Lung (tissue), 12 donors: ENCODE data around the gene XYLT1. TPM values are rescaled to one million over a fixed set of nuclear protein-coding genes. Genes with fewer than 3 reads are reported as not detected.

Experiments
- ATAC-seq: fragments of 200-7000 bp; cut with Tn5 transposase; one replicate; pipeline ENCODE4 v1.9.1; 2020; ENCODE audit warnings: moderate number of reproducible peaks; ENCODE audit not compliant: insufficient read depth, low FRiP score
- DNase-seq, 3 donors: peaks; one replicate each; pipeline ENCODE4 v3.0.0-alpha.2; 2013 to 2017
- H3K27ac ChIP-seq, 2 donors: one replicate each; pipeline ENCODE4 v1.5.1; 2013; ENCODE audit warnings: mild to moderate bottlenecking in 2 of 2, moderate library complexity in 2 of 2, control low read depth in 1 of 2, inconsistent platforms in 1 of 2, low read depth in 1 of 2, low read length in 1 of 2
- H3K27me3 ChIP-seq, 3 donors: one replicate each; pipeline ENCODE4 v1.5.1; 2013; ENCODE audit warnings: low read length in 2 of 3; ENCODE audit not compliant: control insufficient read depth in 3 of 3, insufficient read depth in 3 of 3
- H3K36me3 ChIP-seq, 4 donors: one replicate each; pipeline ENCODE4 v1.5.1; 2013; ENCODE audit warnings: low read length in 4 of 4, mild to moderate bottlenecking in 1 of 4, moderate library complexity in 1 of 4; ENCODE audit not compliant: control insufficient read depth in 4 of 4, insufficient read depth in 4 of 4
- H3K4me1 ChIP-seq, 5 donors: one replicate each; pipeline ENCODE4 v1.5.1; 2013; ENCODE audit warnings: low read length in 5 of 5, mild to moderate bottlenecking in 2 of 5, moderate library complexity in 1 of 5; ENCODE audit not compliant: control insufficient read depth in 5 of 5, insufficient read depth in 5 of 5
- H3K4me3 ChIP-seq: one replicate; pipeline ENCODE4 v1.5.1; 2013; ENCODE audit warnings: mild to moderate bottlenecking, control low read depth, moderate library complexity
- H3K9ac ChIP-seq, 2 donors: one replicate each; pipeline ENCODE4 v1.5.1; 2013; ENCODE audit warnings: low read length in 2 of 2, control low read depth in 1 of 2; ENCODE audit not compliant: insufficient read depth in 1 of 2
- H3K9me3 ChIP-seq, 4 donors: one replicate each; pipeline ENCODE4 v1.5.1; 2013; ENCODE audit warnings: low read length in 3 of 4, mild to moderate bottlenecking in 1 of 4, moderate library complexity in 1 of 4; ENCODE audit not compliant: control insufficient read depth in 4 of 4, insufficient read depth in 3 of 4
- WGBS, 2 donors: extraction: QIAGEN DNeasy Blood & Tissue Kit; methylation state at CpG; one replicate each; pipeline ENCODE4 v1.1.7; 2013; 5-methylcytosine and 5-hydroxymethylcytosine counted together
- polyA plus RNA-seq, 2 donors: library from polyadenylated mRNA; stranded (reverse); fragments of 200-250 nt; gene quantifications; one replicate each; pipeline ENCODE4 v1.2.1, GENCODE V29; 2013
- total RNA-seq, 2 donors: library from RNA; depleted of rRNA in 1 of 2; stranded (reverse); fragments of >200 nt in 1 of 2; gene quantifications; one replicate each; pipeline ENCODE4 v1.2.1, GENCODE V29; 2014 to 2021
- TF ChIP-seq, protein P1 (sequence below): IDR thresholded peaks from 2 replicates; pipeline ENCODE4 v1.5.1; 2012; ENCODE audit warnings: mild to moderate bottlenecking; ENCODE audit errors: control extremely low read depth, extremely low read depth
- donor health status: control.
- donor health status: control.
- donor health status: Bipolar disorder and iron deficiency.
- donor health status: healthy.
- donor health status: DM: yes; HTN: yes; CAD: no.

The XYLT1 gene
- total and polyA plus RNA-seq, 4 donors = 1.4 to 11.5 (median 6.9) TPM

- Histone ChIP-seq H3K9me3 (no peaks in the 10 kb centered on the region), H3K4me1 (peaks cover 5 to 35% (median 19%) of the 10 kb centered on the region in 5 donors), H3K4me3 (no peak overlapping the region), H3K9ac (peak overlapping the region in 1 of 2 donors; percentile 46), H3K27ac (peak overlapping the region in 1 of 2 donors; percentile 55), H3K27me3 (no peaks in the 10 kb centered on the region), H3K36me3 (no peaks in the 10 kb centered on the region)
- TF ChIP-seq, protein P1, sequence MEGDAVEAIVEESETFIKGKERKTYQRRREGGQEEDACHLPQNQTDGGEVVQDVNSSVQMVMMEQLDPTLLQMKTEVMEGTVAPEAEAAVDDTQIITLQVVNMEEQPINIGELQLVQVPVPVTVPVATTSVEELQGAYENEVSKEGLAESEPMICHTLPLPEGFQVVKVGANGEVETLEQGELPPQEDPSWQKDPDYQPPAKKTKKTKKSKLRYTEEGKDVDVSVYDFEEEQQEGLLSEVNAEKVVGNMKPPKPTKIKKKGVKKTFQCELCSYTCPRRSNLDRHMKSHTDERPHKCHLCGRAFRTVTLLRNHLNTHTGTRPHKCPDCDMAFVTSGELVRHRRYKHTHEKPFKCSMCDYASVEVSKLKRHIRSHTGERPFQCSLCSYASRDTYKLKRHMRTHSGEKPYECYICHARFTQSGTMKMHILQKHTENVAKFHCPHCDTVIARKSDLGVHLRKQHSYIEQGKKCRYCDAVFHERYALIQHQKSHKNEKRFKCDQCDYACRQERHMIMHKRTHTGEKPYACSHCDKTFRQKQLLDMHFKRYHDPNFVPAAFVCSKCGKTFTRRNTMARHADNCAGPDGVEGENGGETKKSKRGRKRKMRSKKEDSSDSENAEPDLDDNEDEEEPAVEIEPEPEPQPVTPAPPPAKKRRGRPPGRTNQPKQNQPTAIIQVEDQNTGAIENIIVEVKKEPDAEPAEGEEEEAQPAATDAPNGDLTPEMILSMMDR = no peak
- DNase-seq = peak; percentile 59 to 79 (median 79)
- ATAC-seq = peak; percentile 69
- WGBS, 2 donors = 42 to 65% methylated on average over 4 of the region's 4 CpGs
Observed at GRCh38 chr16:17397499-17397891, 73.3 kb downstream of the XYLT1 start.

DNA sequence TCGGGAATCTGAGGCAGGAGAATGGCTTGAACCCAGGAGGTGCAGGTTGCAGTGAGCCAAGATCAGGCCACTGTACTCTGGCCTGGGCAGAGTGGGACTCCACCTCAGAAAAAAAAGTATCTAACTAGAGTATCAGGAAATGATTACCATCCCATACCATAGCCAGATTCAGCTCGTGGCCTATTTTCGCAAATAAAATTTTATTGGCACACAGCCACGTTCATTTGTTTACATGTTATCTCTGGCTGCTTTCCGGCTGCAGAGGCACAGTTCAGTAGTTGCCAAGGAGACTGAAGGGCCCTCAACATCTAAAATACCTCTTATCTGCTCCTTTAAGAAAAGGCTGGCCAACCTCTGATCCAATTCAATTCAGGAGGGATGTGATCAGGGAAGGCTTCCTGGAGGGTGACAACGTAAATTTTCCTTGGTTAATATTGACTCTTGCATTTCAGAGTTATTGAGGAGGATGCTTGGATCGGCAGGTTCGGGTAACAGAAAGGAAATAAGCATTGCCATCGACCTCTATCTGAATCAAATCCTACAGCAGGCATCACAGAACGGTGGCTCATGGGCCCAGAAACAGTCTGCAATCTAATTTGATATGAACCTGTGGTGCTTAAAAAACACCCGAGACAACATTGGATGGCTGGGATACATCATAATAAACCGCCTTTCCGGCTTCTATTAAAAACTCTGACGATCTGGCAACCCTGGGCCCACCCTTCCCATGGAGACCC, 73.8 kb downstream of the XYLT1 start:
- H3K4me3 ChIP-seq = no peak overlapping the region
- peak overlapping the region in 1 of 2 donors; percentile 40 for H3K9ac ChIP-seq
- DNase-seq (peak; percentile 89 to 98 (median 97)), ATAC-seq (peak; percentile 48)
- TF ChIP-seq, protein P1 = no peak
- H3K36me3 ChIP-seq = no peaks in the 10 kb centered on the region
- H3K27ac ChIP-seq = peak overlapping the region in 1 of 2 donors; percentile 56
- H3K9me3 ChIP-seq = no peaks in the 10 kb centered on the region
- WGBS, 2 donors = 32 to 54% methylated on average over 14 of the region's 14 CpGs
- H3K27me3 ChIP-seq = no peaks in the 10 kb centered on the region
- H3K4me1 ChIP-seq = peaks cover 5 to 35% (median 19%) of the 10 kb centered on the region in 5 donors

- DNase-seq = peak; percentile 58 to 82 (median 81)
- H3K27me3 ChIP-seq = no peaks in the 10 kb centered on the region
- TF ChIP-seq, protein P1 = no peak
- H3K4me1 ChIP-seq = peaks cover 5 to 35% (median 19%) of the 10 kb centered on the region in 5 donors
- H3K4me3 ChIP-seq = no peak overlapping the region
- ATAC-seq = no peak
- peak overlapping the region in 1 of 2 donors; percentile 56 for H3K27ac ChIP-seq
- peak overlapping the region in 1 of 2 donors; percentile 14 for H3K9ac ChIP-seq
- WGBS, 2 donors = 53 to 72% methylated on average over 9 of the region's 9 CpGs
- H3K36me3 ChIP-seq = no peaks in the 10 kb centered on the region
- no peaks in the 10 kb centered on the region for H3K9me3 ChIP-seq
Observed at GRCh38 chr16:17395849-17396480, 74.8 kb downstream of the XYLT1 start.
